OCI-LY7 (cell line): Measurements from ENCODE around the gene ARHGEF39.

ENCODE experiments used
- CTCF ChIP-seq: fragments of 200-600 bp; sonication (generic); conservative IDR thresholded peaks from 2 replicates; pipeline ENCODE4 v1.5.1; 2014; ENCODE audit warnings: mild to moderate bottlenecking, antibody characterized with exemption, low read length, moderate library complexity, mixed read lengths
- EZH2phosphoT487 ChIP-seq: fragments of 200-600 bp; sonication (generic); IDR thresholded peaks from 2 replicates; pipeline ENCODE4 v1.6.1; 2018; ENCODE audit warnings: low read depth, borderline replicate concordance, mild to moderate bottlenecking, mixed run types, antibody characterized with exemption, low read length, moderate library complexity, mixed read lengths

- TF ChIP-seq CTCF = no peak
- TF ChIP-seq EZH2phosphoT487 = no peak
Measured at GRCh38 chr9:35667939-35668338, 2.9 kb upstream of the ARHGEF39 start.
